OCI-LY3 (cell line): Measurements from ENCODE around the gene ZBED2.
"Not testable (repeated sequence)": the region's sequence is repeated elsewhere in the genome, so short reads cannot be mapped to it uniquely, and the experiment has no call there.

ENCODE experiments used
- H2AFZ ChIP-seq: fragments of 200-600, 300-600 bp; shearing (Covaris generic); 2 replicates; pipeline ENCODE4 v1.6.0; 2014; ENCODE audit warnings: antibody characterized with exemption, low read depth, low read length
- H3K27ac ChIP-seq: fragments of 200-600, 300-600 bp; sonication (generic); 2 replicates; pipeline ENCODE4 v1.5.1; 2014; ENCODE audit warnings: mild to moderate bottlenecking, low read length, moderate library complexity, mixed read lengths
- H3K27me3 ChIP-seq: fragments of 200-600, 300-600 bp; sonication (generic); 2 replicates; pipeline ENCODE4 v1.6.1; 2014; ENCODE audit warnings: low read depth, low read length, mixed read lengths
- H3K36me3 ChIP-seq: fragments of 200-600, 300-600 bp; sonication (generic); replicated peaks from 2 replicates; pipeline ENCODE3; 2014; ENCODE audit warnings: low read depth, low read length, mixed read lengths
- H3K4me1 ChIP-seq: fragments of 300-600, 200-600 bp; sonication (generic); 2 replicates; pipeline ENCODE4 v1.6.1; 2014; ENCODE audit warnings: low read length, mixed read lengths
- H3K4me2 ChIP-seq: fragments of 200-600, 300-600 bp; sonication (generic); 2 replicates; pipeline ENCODE4 v1.6.1; 2014; ENCODE audit warnings: low read length, mixed read lengths
- H3K4me3 ChIP-seq: fragments of 300-600, 200-600 bp; sonication (generic); 2 replicates; pipeline ENCODE4 v1.5.1; 2014; ENCODE audit warnings: antibody characterized with exemption, mild to moderate bottlenecking, low read length, moderate library complexity
- H3K79me2 ChIP-seq: fragments of 300-600, 200-600 bp; shearing (Covaris generic); 2 replicates; pipeline ENCODE4 v1.6.1; 2014; ENCODE audit warnings: mild to moderate bottlenecking, low read length, mixed read lengths
- H3K9ac ChIP-seq: fragments of 300-600, 200-600 bp; shearing (Covaris generic); 2 replicates; pipeline ENCODE4 v1.6.0; 2014; ENCODE audit warnings: mild to moderate bottlenecking, low read length, moderate library complexity
- H3K9me3 ChIP-seq: fragments of 200-600, 300-600 bp; shearing (Covaris generic); 2 replicates; pipeline ENCODE4 v1.6.1; 2014; ENCODE audit warnings: low read length, mixed read lengths; ENCODE audit not compliant: insufficient read depth
- H4K20me1 ChIP-seq: fragments of 200-600, 300-600 bp; sonication (generic); 2 replicates; pipeline ENCODE4 v1.6.1; 2016; ENCODE audit warnings: low read length, mixed read lengths; ENCODE audit not compliant: insufficient read depth
- EZH2phosphoT487 ChIP-seq: fragments of 200-600 bp; shearing (Covaris generic); IDR thresholded peaks from 2 replicates; pipeline ENCODE4 v1.6.1; 2018; ENCODE audit warnings: antibody characterized with exemption, mixed run types, low read depth
- TF ChIP-seq, protein P1 (sequence below): fragments of 200-600, 300-600 bp; sonication (generic); IDR thresholded peaks from 2 replicates; pipeline ENCODE4 v1.5.1; 2014; ENCODE audit warnings: antibody characterized with exemption, low read length, low read depth

ZBED2 gene, protein sequence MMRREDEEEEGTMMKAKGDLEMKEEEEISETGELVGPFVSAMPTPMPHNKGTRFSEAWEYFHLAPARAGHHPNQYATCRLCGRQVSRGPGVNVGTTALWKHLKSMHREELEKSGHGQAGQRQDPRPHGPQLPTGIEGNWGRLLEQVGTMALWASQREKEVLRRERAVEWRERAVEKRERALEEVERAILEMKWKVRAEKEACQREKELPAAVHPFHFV

DNA sequence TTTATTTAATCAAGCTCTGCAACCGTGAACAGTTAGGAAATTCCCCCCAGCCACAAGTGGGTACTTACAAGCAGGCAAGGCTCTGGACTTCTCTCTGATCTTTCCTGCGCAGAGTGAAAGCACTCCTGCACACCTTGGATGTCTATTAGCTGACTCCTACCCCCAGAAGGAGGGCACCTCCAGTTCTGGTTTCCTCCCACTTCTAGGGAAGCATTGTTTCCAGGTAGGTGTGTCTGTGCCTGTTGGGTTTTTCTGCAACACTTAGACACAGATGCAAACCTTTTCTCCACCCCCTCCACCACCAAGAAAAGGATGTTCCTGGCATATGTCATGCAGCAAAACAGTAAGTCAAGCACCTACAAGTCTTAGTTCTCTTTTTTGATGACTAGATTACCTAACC lies at the start of gene ZBED2:
ZBED2 (minus strand) TSS at position 115 of the 400 bp plus-strand sequence. CDS start 1,145 bp downstream, outside the sequence.
- no peaks in the 10 kb centered on the region for H3K27me3 ChIP-seq
- TF ChIP-seq EZH2phosphoT487 = no peak

DNA sequence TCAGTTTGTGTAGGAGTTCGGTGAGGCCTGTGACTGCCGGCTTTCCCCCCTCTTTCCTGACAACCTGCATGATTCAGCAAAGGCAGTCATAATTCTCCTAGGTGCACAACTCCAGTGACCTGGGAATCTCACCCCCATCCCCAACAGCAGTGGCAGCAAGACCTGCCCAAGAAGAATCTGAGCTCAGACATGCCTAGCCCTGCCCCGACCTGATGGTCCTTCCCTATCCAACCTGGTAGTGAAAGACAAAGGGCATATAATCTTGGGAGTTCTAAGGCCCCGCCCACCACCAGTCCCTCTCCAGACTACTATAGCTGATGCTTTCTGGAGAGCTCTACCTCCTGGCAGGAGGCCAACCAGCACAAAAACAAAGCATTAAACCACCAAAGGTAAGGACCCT lies 44.2 kb upstream of the ZBED2 start:
- Histone ChIP-seq H3K4me2 (no peak overlapping the region), H3K36me3 (no peaks in the 10 kb centered on the region), H3K79me2 (no peaks in the 10 kb centered on the region), H3K27ac (no peak overlapping the region), H3K9me3 (no peaks in the 10 kb centered on the region), H3K4me3 (no peak overlapping the region), H3K9ac (no peak overlapping the region), H3K4me1 (no peaks in the 10 kb centered on the region), H2AFZ (no peak overlapping the region), H3K27me3 (no peaks in the 10 kb centered on the region), H4K20me1 (no peaks in the 10 kb centered on the region)
- TF ChIP-seq, protein P1, sequence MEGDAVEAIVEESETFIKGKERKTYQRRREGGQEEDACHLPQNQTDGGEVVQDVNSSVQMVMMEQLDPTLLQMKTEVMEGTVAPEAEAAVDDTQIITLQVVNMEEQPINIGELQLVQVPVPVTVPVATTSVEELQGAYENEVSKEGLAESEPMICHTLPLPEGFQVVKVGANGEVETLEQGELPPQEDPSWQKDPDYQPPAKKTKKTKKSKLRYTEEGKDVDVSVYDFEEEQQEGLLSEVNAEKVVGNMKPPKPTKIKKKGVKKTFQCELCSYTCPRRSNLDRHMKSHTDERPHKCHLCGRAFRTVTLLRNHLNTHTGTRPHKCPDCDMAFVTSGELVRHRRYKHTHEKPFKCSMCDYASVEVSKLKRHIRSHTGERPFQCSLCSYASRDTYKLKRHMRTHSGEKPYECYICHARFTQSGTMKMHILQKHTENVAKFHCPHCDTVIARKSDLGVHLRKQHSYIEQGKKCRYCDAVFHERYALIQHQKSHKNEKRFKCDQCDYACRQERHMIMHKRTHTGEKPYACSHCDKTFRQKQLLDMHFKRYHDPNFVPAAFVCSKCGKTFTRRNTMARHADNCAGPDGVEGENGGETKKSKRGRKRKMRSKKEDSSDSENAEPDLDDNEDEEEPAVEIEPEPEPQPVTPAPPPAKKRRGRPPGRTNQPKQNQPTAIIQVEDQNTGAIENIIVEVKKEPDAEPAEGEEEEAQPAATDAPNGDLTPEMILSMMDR = no peak
- no peak for TF ChIP-seq EZH2phosphoT487

More for the DNA sequence above, at the start of gene ZBED2:
- Histone ChIP-seq H3K79me2 (no peaks in the 10 kb centered on the region), H3K4me2 (peak within 1 kb of the TSS; percentile 79), H3K9ac (no peak within 1 kb of the TSS), H3K4me3 (peak within 1 kb of the TSS; percentile 53), H3K36me3 (no peaks in the 10 kb centered on the region), H4K20me1 (no peaks in the 10 kb centered on the region), H3K9me3 (no peaks in the 10 kb centered on the region), H2AFZ (no peak within 1 kb of the TSS), H3K27ac (peak within 1 kb of the TSS; percentile 32; the same call in 1 of the 2 replicates), H3K4me1 (peaks cover 20% of the 10 kb centered on the region)

DNA sequence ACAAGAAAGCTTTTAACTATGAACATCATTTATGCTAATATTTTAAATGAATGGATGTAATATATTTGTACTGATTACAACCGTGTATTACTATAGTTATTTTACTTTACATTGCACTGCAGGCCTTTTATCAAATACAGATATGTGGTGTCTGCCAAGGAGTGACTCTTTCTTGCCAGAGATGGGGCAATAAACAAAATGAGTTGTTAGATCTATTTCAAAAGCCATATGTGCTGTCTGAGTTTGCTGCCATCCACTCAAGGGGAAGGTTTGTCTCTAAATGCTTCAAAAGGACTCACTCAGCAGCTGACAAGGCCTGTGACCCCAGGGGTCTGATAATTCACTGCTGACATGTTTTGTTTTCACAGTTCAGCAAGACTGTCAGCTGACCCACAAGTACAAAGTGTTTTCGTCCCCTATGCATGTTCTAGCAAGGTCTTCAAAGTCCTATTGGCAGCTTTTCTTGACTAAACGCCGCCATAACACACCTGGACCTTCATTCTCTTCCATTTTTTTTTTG lies 41.3 kb upstream of the ZBED2 start:
- H3K4me1 ChIP-seq = no peaks in the 10 kb centered on the region
- TF ChIP-seq, protein P1 = no peak
- H3K79me2 ChIP-seq = no peaks in the 10 kb centered on the region
- H3K4me2 ChIP-seq = no peak overlapping the region
- H3K9ac ChIP-seq = no peak overlapping the region
- H3K27ac ChIP-seq = no peak overlapping the region
- no peaks in the 10 kb centered on the region for H3K36me3 ChIP-seq
- no peaks in the 10 kb centered on the region for H3K9me3 ChIP-seq
- H4K20me1 ChIP-seq = no peaks in the 10 kb centered on the region
- no peak overlapping the region for H3K4me3 ChIP-seq
- H2AFZ ChIP-seq = no peak overlapping the region
- no peaks in the 10 kb centered on the region for H3K27me3 ChIP-seq

DNA sequence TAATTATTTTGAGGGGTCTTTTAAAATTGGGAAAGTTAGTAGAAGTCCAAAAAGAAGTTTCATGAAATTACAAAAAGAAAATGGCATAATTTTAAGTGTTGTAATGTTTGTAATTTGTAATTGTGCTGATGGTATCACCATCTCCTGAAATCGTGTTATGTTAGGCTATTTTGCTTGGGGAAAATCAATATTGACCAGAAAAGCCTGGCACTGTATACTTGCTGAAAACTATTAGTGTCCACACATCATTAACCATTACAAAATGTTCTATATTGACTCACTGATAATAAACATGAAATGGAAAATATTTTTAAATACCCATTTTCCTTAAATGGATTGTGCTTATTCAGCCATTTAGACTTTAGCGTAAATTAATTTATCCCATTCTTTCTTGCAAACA lies 40.3 kb upstream of the ZBED2 start:
- Histone ChIP-seq H3K4me3 (no peak overlapping the region), H4K20me1 (no peaks in the 10 kb centered on the region)

DNA sequence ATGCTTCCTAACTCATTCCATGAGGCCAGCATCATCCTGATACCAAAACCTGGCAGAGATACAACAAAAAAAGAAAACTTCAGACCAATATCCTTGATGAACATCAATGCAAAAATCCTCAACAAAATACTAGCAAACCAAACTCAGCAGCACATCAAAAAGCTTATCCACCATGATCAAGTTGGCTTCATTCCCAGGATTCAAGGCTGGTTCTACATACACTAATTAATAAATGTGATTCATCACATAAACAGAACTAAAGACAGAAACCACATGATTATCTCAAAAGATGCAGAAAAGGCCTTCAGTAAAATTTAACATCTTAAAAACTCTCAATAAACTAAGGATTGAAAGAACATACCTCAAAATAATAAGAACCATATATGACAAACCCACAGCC lies 35.5 kb upstream of the ZBED2 start:
- H3K4me1 ChIP-seq, H3K79me2 ChIP-seq, H3K9ac ChIP-seq, H2AFZ ChIP-seq, H3K27me3 ChIP-seq, H4K20me1 ChIP-seq, H3K9me3 ChIP-seq, H3K4me3 ChIP-seq, H3K4me2 ChIP-seq, H3K27ac ChIP-seq, H3K36me3 ChIP-seq: not testable (repeated sequence)

More for the DNA sequence above, 40.3 kb upstream of the ZBED2 start:
- H3K27me3 ChIP-seq = no peaks in the 10 kb centered on the region
- H3K79me2 ChIP-seq = no peaks in the 10 kb centered on the region
- no peaks in the 10 kb centered on the region for H3K9me3 ChIP-seq
- no peak for TF ChIP-seq EZH2phosphoT487
- TF ChIP-seq, protein P1 = no peak
- H3K9ac ChIP-seq = no peak overlapping the region
- H3K36me3 ChIP-seq = no peaks in the 10 kb centered on the region
- H3K4me1 ChIP-seq = no peaks in the 10 kb centered on the region
- no peak overlapping the region for H3K4me2 ChIP-seq
- H3K27ac ChIP-seq = no peak overlapping the region
- no peak overlapping the region for H2AFZ ChIP-seq

DNA sequence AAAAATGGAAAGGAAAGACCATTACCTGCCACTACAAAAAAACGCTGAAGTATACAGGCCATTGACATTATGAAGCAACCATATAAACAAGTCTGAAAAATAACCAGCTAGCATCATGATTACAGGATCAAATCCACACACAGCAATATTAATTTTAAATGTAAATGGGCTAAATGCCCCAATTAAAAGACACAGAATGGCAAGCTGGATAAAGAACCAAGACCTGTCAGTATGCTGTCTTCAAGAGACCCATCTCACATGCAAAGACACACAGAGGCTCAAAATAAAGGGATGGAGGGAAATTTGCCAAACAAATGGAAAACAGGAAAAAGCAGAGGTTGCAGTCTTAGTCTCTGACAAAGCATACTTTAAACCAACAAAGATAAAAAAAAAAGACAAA lies 33.9 kb upstream of the ZBED2 start:
- H3K27ac ChIP-seq, H3K4me1 ChIP-seq, H2AFZ ChIP-seq, H3K27me3 ChIP-seq, H3K9me3 ChIP-seq, H3K4me3 ChIP-seq, H3K36me3 ChIP-seq, H4K20me1 ChIP-seq, H3K9ac ChIP-seq, H3K79me2 ChIP-seq, H3K4me2 ChIP-seq: not testable (repeated sequence)
